CD4-positive, alpha-beta T cell treated with Interleukin-4 for 4 hours (primary cell): ENCODE results near the gene CAPRIN2.

ENCODE experiments used
- DNase-seq: peaks from one replicate; pipeline ENCODE4 v3.0.0-alpha.2; 2020

Gene CAPRIN2

DNA sequence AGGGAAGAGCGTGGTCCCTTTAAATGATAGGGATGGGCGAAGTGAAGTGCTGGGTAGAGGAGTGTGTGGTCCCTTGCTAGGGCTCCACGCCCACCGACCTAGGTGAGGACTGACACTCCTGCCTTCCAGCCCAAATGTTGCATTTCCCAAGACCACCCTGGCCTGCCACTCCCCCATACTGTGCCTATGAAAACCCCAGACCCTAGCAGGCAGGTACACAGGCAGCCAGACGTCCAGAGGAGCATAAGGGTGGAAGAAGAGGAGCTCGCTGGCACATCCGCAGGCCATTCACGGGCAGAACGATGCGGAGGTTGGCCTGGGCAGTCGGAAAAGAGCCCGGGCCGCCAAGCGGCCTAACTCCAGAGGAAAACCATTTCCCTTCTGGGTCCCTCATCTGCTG lies 58.3 kb downstream of the CAPRIN2 start:
- DNase-seq: no peak

DNA sequence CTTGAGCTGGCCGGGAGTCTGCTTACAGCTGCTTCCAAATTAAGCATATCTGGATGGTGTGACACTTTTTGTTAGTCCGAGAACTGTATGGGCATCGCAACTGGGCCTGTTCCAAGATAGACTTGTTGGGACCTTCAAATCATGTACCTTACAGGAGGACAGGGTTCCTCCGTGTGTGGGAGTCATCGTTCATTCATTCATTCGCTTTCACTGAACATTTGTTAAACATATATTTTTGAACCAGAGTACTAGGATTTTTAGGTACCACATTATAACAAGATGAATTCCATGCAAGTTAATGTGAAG lies 58.7 kb downstream of the CAPRIN2 start:
- no peak for DNase-seq

- DNase-seq: peak; percentile 90
Observed at GRCh38 chr12:30695199-30696102, 59.3 kb downstream of the CAPRIN2 start, which contains the start of gene IPO8. Gene IPO8 (minus strand): TSS chr12:30695869. CDS start chr12:30695647, 222 bp downstream.

GRCh38 chr12:30694412-30695198 lies 60.1 kb downstream of the CAPRIN2 start:
- no peak for DNase-seq

GRCh38 chr12:30692470-30692869 lies 62.3 kb downstream of the CAPRIN2 start:
- DNase-seq: no peak

- DNase-seq: no peak
Observed at GRCh38 chr12:30691122-30691879, 63.5 kb downstream of the CAPRIN2 start.

DNA sequence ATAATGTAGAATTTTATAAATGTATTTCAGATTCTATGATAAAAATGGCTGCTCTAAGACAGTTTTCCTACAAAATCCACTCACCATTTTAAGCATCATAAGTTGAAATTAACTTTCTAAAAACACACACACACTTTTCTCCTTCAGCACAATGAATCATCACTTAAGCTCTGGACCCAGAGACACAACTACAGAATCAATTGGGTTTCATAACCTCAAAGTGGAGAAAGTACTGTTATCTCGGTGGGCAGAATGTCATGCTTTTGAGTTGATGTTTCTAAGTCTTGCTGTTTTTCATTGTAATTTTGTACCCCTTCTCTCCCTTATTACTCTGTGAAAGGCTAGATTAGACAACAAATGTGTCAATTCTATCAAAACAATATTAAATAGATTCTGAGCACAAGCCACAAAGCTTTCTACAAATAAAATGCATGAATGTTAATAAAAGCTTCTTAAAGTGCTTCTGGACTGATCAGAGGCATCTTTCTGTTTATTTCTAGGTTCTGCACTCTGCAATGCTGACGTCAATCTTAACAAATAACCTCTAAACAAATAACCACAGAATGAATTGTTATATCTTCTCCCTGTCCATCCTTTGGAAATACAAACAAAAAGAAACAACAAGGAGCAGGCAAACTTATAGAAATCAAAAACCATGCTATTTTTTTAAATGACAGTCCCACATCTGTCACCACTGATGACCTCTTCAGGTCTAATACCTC lies 67.3 kb downstream of the CAPRIN2 start:
- no peak for DNase-seq

GRCh38 chr12:30679241-30679640 lies 75.5 kb downstream of the CAPRIN2 start:
- no peak for DNase-seq

- no peak for DNase-seq
Observed at GRCh38 chr12:30678221-30678620, 76.5 kb downstream of the CAPRIN2 start.

DNA sequence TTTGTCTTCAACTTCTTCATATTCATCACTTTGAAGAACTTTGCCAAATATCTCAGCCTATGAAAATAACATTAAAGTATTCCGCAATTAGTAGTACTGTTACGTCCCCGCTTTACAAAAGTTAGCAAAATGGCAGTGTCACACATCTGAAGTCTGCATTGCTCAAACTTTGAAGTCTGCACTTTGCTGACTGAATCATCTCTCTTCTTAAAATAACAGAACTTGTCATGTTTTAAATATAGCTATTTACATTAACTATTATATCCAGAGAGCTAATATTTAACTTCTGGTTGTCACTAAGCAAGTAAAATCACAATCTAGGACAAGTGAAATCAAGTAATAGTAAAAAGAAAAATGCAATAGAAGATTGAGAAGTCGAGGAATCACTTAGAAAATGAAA lies 93.5 kb downstream of the CAPRIN2 start:
- DNase-seq: no peak
